ENCODE results near the gene JAM2.

Gene JAM2

DNA sequence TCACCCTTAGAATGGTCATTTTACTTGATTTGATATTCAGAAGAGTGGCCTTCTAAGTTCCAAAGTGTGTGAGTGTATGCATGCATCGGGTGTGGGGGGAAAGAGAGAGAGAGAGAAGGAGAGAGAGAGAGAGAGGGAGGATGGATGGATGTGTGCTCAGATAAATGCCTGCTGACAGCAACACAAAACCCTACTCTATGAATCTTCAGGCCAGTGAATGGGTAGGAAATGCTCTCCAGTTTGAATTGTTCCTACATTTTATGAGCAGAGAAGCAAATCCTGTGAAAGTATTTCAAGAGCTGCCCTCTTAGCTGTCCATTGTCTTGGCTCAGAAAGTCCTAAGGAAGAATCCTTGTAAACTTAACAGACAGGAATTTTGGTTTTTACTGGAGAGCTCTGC lies 7.4 kb downstream of the JAM2 start:
- Histone ChIP-seq H3K9me3 (ENCODE audit: control insufficient read depth in 2 of 2, low read length in 2 of 2) (no peaks in the 10 kb centered on the region), H3K9ac (ENCODE audit: low read length in 2 of 2) (no peak overlapping the region), H3K4me1 (ENCODE audit: control insufficient read depth, insufficient read depth, low read length) (no peaks in the 10 kb centered on the region), H3K4me3 (ENCODE audit: low read length in 2 of 2) (no peak overlapping the region), H3K27me3 (ENCODE audit: control insufficient read depth in 1 of 2, insufficient read depth in 2 of 2, low read length in 2 of 2) (no peaks in the 10 kb centered on the region), H3K27ac (ENCODE audit: low read length) (no peak overlapping the region), H3K36me3 (ENCODE audit: control insufficient read depth in 2 of 2, insufficient read depth in 2 of 2, low read length in 2 of 2) (peaks cover 0 to 4% of the 10 kb centered on the region in 2 donors)

DNA sequence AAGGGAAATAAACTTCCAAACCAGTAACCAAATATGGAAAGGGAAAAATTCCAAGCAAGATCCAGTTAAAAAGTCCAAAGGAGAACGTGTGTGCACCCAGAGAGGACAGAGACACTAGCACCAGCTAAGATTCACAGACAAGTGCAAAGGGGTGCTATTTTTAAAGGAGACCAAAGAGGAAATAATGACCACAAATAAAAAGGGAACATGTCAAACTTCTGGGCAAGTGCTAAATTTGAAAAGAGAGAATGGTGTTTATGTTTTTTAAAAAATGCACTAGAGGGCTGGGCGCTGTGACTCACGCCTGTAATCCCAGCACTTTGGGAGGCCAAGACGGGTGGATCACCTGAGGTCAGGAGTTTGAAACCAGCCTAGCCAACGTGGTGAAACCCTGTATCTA lies 8.6 kb downstream of the JAM2 start:
- no peaks in the 10 kb centered on the region for H3K27me3 ChIP-seq (ENCODE audit: control insufficient read depth in 1 of 2, insufficient read depth in 2 of 2, low read length in 2 of 2)
- no peaks in the 10 kb centered on the region for H3K9me3 ChIP-seq (ENCODE audit: control insufficient read depth in 2 of 2, low read length in 2 of 2)
- no peak overlapping the region for H3K4me3 ChIP-seq (ENCODE audit: low read length in 2 of 2)
- no peak overlapping the region for H3K27ac ChIP-seq (ENCODE audit: low read length)
- H3K36me3 ChIP-seq (ENCODE audit: control insufficient read depth in 2 of 2, insufficient read depth in 2 of 2, low read length in 2 of 2) = peaks cover 0 to 4% of the 10 kb centered on the region in 2 donors
- no peak overlapping the region for H3K9ac ChIP-seq (ENCODE audit: low read length in 2 of 2)
- H3K4me1 ChIP-seq (ENCODE audit: control insufficient read depth, insufficient read depth, low read length) = no peaks in the 10 kb centered on the region

DNA sequence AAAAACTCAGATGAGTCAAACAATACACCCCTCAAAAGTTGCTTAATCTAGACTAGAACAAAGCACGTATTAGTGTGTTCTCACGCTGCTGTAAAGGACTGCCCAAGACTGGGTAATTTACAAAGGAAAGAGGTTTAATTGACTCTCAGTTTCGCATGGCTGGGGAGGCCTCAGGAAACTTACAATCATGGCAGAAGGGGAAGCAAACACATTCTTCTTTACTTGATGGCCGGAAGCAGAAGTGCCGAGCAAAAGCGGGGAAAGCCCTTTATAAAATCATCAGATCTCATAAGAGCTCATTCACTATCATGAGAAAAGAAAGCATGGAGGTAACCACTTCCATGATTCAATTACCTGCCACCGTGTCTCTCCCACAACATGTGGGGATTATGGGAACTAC lies 10.1 kb downstream of the JAM2 start:
- Histone ChIP-seq H3K27ac (ENCODE audit: low read length) (no peak overlapping the region), H3K36me3 (ENCODE audit: control insufficient read depth in 2 of 2, insufficient read depth in 2 of 2, low read length in 2 of 2) (peaks cover 0 to 2% of the 10 kb centered on the region in 2 donors), H3K9me3 (ENCODE audit: control insufficient read depth in 2 of 2, low read length in 2 of 2) (no peaks in the 10 kb centered on the region), H3K4me1 (ENCODE audit: control insufficient read depth, insufficient read depth, low read length) (no peaks in the 10 kb centered on the region), H3K27me3 (ENCODE audit: control insufficient read depth in 1 of 2, insufficient read depth in 2 of 2, low read length in 2 of 2) (no peaks in the 10 kb centered on the region), H3K9ac (ENCODE audit: low read length in 2 of 2) (no peak overlapping the region), H3K4me3 (ENCODE audit: low read length in 2 of 2) (no peak overlapping the region)

DNA sequence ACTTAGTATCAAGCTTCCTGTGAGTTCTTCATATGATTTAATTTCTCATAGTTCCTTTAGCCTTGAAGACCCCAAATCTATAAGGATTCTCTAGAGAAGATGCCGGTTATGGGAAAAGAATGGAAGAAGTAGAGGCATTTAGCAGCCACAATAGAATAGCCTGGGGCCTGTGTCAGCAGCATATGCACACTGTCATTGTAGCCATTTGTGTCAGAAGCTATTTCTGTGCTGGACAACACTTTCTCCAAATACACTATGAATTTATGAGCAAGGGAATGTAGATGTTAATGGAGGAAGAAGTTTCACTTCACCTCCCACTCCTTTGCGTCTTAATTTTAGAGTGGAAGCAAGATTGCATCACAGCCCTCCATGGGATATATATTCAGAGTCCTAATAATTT lies 17.4 kb downstream of the JAM2 start:
- H3K9me3 ChIP-seq (ENCODE audit: control insufficient read depth in 2 of 2, low read length in 2 of 2) = no peaks in the 10 kb centered on the region
- no peaks in the 10 kb centered on the region for H3K4me1 ChIP-seq (ENCODE audit: control insufficient read depth, insufficient read depth, low read length)
- no peak overlapping the region for H3K9ac ChIP-seq (ENCODE audit: low read length in 2 of 2)
- H3K27ac ChIP-seq (ENCODE audit: low read length) = no peak overlapping the region
- no peaks in the 10 kb centered on the region for H3K27me3 ChIP-seq (ENCODE audit: control insufficient read depth in 1 of 2, insufficient read depth in 2 of 2, low read length in 2 of 2)
- H3K36me3 ChIP-seq (ENCODE audit: control insufficient read depth in 2 of 2, insufficient read depth in 2 of 2, low read length in 2 of 2) = no peaks in the 10 kb centered on the region
- H3K4me3 ChIP-seq (ENCODE audit: low read length in 2 of 2) = no peak overlapping the region

DNA sequence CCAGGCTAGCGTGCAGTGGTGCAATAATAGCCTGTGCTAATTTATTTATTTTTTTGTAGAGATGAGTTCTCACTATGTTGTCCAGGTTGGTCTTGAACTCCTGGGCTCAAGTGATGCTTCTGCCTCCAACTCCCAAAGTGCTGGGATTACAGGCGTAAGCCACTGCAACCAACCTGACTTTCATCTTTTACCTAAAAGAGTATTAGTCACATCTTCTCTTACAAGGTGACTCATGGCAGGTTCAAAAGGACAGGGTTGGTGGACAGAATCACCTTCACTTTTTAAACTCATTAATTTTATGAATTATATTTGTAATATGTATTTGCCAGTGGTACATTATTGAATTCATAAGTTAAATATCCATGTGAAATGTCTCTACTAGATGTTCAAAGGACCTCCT lies 18.1 kb downstream of the JAM2 start:
- no peak overlapping the region for H3K4me3 ChIP-seq (ENCODE audit: low read length in 2 of 2)
- H3K9me3 ChIP-seq (ENCODE audit: control insufficient read depth in 2 of 2, low read length in 2 of 2) = no peaks in the 10 kb centered on the region

DNA sequence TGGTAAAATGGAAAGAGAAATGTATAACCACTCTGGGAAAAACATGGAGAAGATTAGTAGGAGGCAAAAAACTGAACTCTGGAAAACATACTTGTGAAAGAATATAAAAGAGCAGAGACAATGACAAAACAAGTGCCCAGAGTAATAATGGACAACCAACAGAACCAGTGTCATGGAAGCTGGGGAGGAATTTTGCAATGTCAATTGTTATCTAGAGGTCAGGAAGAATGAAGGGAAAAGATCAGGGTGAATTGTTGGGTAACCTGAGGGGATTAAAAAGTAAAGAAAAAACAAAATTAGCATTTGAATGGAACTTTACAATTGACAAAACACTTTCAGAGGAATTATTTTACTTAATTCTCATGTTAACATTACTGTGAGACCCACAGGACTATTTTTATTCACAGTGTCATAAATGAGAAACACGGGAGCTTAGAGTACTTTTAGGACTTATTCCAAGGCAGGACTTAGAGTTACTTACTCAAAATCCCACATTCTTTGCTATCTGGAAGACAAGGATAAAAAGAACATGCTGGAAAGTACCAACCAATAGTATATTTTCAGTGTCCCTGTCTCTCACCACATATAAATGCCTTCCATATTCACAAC lies 19.5 kb downstream of the JAM2 start:
- Histone ChIP-seq H3K27me3 (ENCODE audit: control insufficient read depth in 1 of 2, insufficient read depth in 2 of 2, low read length in 2 of 2) (no peaks in the 10 kb centered on the region), H3K9me3 (ENCODE audit: control insufficient read depth in 2 of 2, low read length in 2 of 2) (no peaks in the 10 kb centered on the region), H3K4me3 (ENCODE audit: low read length in 2 of 2) (no peak overlapping the region), H3K27ac (ENCODE audit: low read length) (no peak overlapping the region), H3K36me3 (ENCODE audit: control insufficient read depth in 2 of 2, insufficient read depth in 2 of 2, low read length in 2 of 2) (no peaks in the 10 kb centered on the region), H3K4me1 (ENCODE audit: control insufficient read depth, insufficient read depth, low read length) (no peaks in the 10 kb centered on the region), H3K9ac (ENCODE audit: low read length in 2 of 2) (no peak overlapping the region)

More for the DNA sequence above, 18.1 kb downstream of the JAM2 start:
- H3K27ac ChIP-seq (ENCODE audit: low read length) = no peak overlapping the region
- no peak overlapping the region for H3K9ac ChIP-seq (ENCODE audit: low read length in 2 of 2)
- no peaks in the 10 kb centered on the region for H3K27me3 ChIP-seq (ENCODE audit: control insufficient read depth in 1 of 2, insufficient read depth in 2 of 2, low read length in 2 of 2)
- no peaks in the 10 kb centered on the region for H3K36me3 ChIP-seq (ENCODE audit: control insufficient read depth in 2 of 2, insufficient read depth in 2 of 2, low read length in 2 of 2)
- H3K4me1 ChIP-seq (ENCODE audit: control insufficient read depth, insufficient read depth, low read length) = no peaks in the 10 kb centered on the region

DNA sequence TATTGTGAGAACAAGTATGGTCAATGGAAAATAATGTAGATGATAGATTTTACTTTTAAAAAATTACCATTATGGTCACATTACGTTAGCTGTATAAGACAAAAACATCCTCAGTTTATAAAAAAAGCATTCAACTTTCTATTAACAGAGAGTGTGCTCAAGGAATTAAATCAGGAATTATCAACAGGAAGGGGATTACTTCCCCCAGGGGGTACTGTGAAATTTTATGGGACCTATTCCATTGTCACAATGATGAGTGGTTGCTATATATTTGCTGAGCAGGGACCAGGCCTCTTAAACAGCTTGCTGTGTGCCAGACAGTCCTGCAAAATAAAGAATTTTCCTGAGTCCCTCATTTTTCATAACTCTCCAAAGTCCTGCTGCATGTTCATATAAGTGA lies 21.2 kb downstream of the JAM2 start:
- Histone ChIP-seq H3K9ac (ENCODE audit: low read length in 2 of 2) (no peak overlapping the region), H3K27me3 (ENCODE audit: control insufficient read depth in 1 of 2, insufficient read depth in 2 of 2, low read length in 2 of 2) (no peaks in the 10 kb centered on the region), H3K9me3 (ENCODE audit: control insufficient read depth in 2 of 2, low read length in 2 of 2) (no peaks in the 10 kb centered on the region), H3K4me1 (ENCODE audit: control insufficient read depth, insufficient read depth, low read length) (no peaks in the 10 kb centered on the region), H3K36me3 (ENCODE audit: control insufficient read depth in 2 of 2, insufficient read depth in 2 of 2, low read length in 2 of 2) (no peaks in the 10 kb centered on the region), H3K4me3 (ENCODE audit: low read length in 2 of 2) (no peak overlapping the region), H3K27ac (ENCODE audit: low read length) (no peak overlapping the region)

DNA sequence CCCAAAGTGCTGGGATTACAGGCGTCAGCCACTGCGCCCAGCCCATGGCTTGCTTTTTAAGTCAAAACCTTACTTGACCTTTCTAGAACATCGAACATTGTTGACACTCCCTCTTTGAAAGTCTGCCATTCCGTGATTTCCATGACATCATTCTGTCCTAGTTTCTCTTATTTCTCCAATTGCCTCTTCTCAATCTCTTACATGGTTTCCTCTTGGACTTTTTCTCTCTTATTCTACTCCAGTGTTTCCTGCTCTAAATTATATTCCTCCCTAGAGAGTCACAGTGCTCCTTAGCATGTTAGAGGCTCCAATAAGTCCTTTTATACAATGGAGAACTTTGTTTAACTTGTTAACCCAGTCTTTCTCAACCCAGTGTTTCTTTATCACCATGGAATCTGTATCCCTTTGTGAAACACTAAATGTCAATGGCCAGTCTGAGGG lies 25.5 kb downstream of the JAM2 start:
- Histone ChIP-seq H3K4me1 (ENCODE audit: control insufficient read depth, insufficient read depth, low read length) (no peaks in the 10 kb centered on the region), H3K9ac (ENCODE audit: low read length in 2 of 2) (no peak overlapping the region), H3K4me3 (ENCODE audit: low read length in 2 of 2) (no peak overlapping the region), H3K27ac (ENCODE audit: low read length) (no peak overlapping the region), H3K27me3 (ENCODE audit: control insufficient read depth in 1 of 2, insufficient read depth in 2 of 2, low read length in 2 of 2) (no peaks in the 10 kb centered on the region), H3K36me3 (ENCODE audit: control insufficient read depth in 2 of 2, insufficient read depth in 2 of 2, low read length in 2 of 2) (no peaks in the 10 kb centered on the region), H3K9me3 (ENCODE audit: control insufficient read depth in 2 of 2, low read length in 2 of 2) (no peaks in the 10 kb centered on the region)

DNA sequence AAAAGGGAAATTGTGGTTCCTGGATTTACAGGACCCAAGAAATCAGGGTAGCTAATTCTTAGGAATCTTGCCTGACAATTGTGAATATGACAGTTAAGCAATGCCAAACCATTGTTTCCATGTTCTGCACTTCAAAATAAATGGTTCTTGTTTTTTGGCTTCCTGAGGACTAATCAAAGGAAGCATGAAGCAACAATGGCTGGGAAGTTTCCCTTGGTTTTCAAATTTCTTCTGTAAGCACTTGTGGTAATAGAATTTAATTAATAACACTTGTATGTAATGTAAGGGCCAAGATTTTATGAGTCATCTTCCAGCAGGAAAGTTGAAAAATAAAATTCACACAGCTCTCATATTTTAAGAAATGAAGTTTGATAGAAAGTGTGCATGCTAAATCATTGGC lies 31.7 kb downstream of the JAM2 start:
- H3K27me3 ChIP-seq (ENCODE audit: control insufficient read depth in 1 of 2, insufficient read depth in 2 of 2, low read length in 2 of 2) = no peaks in the 10 kb centered on the region
- no peaks in the 10 kb centered on the region for H3K9me3 ChIP-seq (ENCODE audit: control insufficient read depth in 2 of 2, low read length in 2 of 2)
- H3K4me3 ChIP-seq (ENCODE audit: low read length in 2 of 2) = no peak overlapping the region
- H3K36me3 ChIP-seq (ENCODE audit: control insufficient read depth in 2 of 2, insufficient read depth in 2 of 2, low read length in 2 of 2) = no peaks in the 10 kb centered on the region
- H3K9ac ChIP-seq (ENCODE audit: low read length in 2 of 2) = no peak overlapping the region
- H3K27ac ChIP-seq (ENCODE audit: low read length) = no peak overlapping the region
- H3K4me1 ChIP-seq (ENCODE audit: control insufficient read depth, insufficient read depth, low read length) = no peaks in the 10 kb centered on the region

DNA sequence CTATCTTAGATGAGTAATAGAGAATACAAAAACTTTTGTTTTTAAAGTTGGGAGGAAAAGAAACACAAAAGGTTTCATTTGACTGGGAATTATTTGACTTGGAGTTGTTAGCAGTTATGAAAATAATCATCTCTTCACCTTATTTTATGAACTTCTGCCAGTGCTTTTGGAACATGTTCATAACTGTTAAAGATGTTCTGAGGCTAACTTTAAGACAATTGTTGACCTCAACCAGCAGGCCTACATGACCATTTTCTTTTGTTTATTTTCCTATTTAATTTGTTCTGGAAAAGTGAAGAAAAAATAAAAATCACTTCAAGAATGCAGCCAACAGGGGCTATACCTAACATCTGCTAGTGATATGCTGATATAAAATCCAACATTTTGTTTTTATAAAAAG lies 37.4 kb downstream of the JAM2 start:
- H3K9me3 ChIP-seq (ENCODE audit: control insufficient read depth in 2 of 2, low read length in 2 of 2) = no peaks in the 10 kb centered on the region
- H3K4me3 ChIP-seq (ENCODE audit: low read length in 2 of 2) = no peak overlapping the region
- H3K4me1 ChIP-seq (ENCODE audit: control insufficient read depth, insufficient read depth, low read length) = no peaks in the 10 kb centered on the region
- H3K27ac ChIP-seq (ENCODE audit: low read length) = no peak overlapping the region
- H3K27me3 ChIP-seq (ENCODE audit: control insufficient read depth in 1 of 2, insufficient read depth in 2 of 2, low read length in 2 of 2) = no peaks in the 10 kb centered on the region
- H3K9ac ChIP-seq (ENCODE audit: low read length in 2 of 2) = no peak overlapping the region
- no peaks in the 10 kb centered on the region for H3K36me3 ChIP-seq (ENCODE audit: control insufficient read depth in 2 of 2, insufficient read depth in 2 of 2, low read length in 2 of 2)

DNA sequence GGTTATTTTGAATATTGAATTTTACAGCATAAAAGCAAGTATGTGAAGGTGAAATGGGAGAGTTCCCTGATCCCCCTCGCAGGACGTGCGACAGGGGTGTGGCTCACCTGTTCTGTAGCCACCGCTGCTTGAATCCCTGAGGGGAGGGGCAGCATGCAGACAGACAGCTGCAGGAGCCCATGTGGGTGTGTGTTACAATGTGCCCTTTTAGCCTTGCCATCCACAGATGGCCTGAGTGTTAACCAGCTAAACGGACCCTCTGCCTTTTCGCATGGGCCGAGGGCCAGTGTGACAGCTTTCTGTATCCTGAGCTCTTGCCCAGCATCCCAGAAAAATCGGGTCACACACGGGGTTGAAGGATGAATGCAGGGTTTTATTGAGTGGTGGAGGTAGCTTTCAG lies 43.3 kb downstream of the JAM2 start:
- no peak overlapping the region for H3K27ac ChIP-seq (ENCODE audit: low read length)
- no peak overlapping the region for H3K9ac ChIP-seq (ENCODE audit: low read length in 2 of 2)
- peaks cover 0 to 9% of the 10 kb centered on the region in 2 donors for H3K36me3 ChIP-seq (ENCODE audit: control insufficient read depth in 2 of 2, insufficient read depth in 2 of 2, low read length in 2 of 2)
- no peaks in the 10 kb centered on the region for H3K4me1 ChIP-seq (ENCODE audit: control insufficient read depth, insufficient read depth, low read length)
- no peaks in the 10 kb centered on the region for H3K27me3 ChIP-seq (ENCODE audit: control insufficient read depth in 1 of 2, insufficient read depth in 2 of 2, low read length in 2 of 2)
- H3K9me3 ChIP-seq (ENCODE audit: control insufficient read depth in 2 of 2, low read length in 2 of 2) = no peaks in the 10 kb centered on the region
- no peak overlapping the region for H3K4me3 ChIP-seq (ENCODE audit: low read length in 2 of 2)
